HG02885 (cell line): ENCODE measurements around the gene GABRB3.

Experiments used
- ATAC-seq: cut with Tn5 transposase; IDR thresholded peaks from one replicate; pipeline ENCODE4 v1.9.1; 2021; ENCODE audit warnings: mild to moderate bottlenecking; ENCODE audit not compliant: unreplicated experiment, poor library complexity

Gene GABRB3

DNA sequence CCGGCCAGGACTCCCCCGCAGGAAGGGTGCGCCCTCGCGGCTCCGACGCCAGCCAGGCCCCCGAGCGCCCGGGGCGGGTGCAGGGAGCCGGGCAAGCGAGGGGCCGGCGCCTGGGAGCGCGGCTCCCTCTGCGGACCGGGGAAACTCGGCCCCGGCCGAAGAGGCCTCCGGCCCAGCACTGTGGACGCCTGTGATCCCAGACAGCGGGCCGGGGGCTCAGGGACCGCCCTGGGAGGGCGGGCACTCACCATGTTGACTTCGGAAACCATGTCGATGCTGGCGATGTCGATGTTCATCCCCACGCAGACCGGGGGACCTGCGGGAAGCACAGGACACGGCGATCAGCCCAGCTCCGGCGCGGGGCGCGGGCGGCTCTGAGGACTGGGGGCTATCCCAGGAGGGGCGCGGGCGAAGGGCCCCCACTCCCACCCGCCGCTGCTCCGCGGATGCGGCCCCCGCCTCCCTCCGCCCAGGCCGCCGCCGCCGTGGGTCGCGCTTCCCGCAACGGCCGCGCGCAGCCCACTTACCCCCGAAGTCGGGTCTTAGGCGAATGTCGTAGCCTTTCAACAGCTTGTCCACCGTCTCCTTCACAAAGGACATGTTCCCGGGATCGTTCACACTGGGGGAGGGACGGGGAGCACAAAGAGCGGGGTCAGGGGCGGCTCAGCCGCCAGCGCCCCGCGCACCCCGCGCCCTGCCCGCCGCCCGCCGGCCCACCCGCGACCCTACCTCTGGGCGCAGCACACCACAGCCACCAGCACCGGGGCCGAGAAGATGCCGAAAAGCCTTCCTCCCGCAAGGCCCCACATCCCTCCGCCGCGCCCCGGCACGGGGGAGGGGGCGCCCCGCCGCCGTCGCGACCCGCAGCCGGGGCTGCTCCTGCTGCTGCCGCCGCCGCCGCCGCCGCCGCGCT lies at the start of gene GABRB3:
Gene GABRB3 (minus strand): TSS at position 913 of the 913 bp plus-strand sequence.
- ATAC-seq, result no peak

DNA sequence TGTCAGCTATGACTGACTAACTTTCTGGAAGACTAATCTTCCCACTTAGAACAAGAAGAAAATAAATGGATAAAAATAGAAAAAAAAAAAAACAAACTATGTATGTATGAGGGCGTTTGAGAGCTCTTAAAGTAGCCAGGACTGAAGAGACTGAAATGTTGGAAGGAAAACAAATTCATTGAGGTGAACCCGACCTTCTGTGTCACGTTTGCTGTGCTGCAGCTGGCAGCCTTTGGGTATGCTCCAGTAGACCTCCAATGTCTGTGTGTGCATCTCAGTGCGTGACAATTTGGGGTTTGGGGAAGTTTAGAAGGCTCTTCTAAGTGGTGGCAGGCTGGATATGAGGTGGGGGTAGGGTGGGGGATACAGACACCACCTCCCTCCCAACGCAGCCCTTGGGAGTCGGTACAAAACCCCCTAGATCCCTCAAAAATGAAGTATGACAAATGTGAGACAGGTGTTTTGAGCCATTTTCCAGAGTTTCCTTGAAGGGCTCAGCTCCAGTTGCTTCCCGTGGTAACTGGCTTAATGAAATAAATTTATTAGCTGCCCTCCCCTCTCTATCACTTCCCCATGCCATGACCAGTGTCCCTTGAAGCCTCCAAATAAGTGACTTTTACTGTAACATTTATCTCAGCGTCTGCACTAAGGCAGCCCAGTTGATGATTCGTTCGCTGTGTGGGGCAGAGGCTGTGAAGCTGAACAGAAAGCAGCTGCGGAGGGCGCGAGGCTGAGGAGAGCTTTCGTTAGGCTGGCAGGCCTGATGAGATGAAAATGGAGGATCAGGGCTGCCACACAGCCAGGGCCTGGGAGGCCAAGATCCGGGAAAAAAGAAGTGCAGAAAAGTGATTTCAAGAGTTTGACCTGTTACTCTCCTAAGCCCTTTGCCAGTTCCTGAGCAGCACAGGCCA lies 34.9 kb upstream of the GABRB3 start:
- no peak for ATAC-seq

DNA sequence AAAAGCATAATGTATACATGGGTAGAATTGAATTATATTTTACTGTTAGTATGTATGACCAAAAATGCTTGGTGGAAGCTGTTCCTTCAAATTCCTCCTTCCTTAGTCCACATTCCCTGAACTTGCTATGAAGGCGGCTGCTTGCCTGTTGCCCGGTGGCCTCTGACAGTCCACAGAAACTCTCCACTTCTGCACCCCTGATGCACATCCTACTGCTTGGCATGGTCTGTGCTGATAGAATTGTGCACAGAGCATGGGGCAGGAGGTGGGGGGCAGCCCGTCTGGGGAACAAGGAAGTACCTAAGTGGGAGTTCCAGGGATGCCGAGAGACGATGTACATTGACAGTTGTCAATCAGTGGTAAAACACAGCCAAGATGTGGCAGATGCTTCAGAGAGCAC lies 33.7 kb upstream of the GABRB3 start:
- ATAC-seq, result no peak

DNA sequence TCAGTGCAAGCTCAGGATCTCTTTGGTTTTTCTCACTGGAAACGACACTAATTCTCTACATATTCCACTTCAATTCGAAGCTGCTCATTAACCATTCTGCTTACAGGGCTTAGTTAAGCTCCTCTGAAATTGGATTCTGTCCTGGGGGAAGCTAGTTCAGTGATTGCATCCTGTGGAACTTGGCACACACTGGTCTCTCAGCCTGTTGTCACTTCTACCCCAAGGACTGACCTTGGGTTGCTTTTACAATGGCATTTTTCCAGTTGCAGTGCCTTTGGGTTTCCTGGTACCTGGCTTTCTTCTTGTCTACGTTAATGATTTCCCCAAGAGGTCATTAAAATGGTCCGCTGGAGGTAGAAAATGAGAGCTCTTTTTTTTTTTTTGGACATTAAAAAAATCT lies 33.3 kb upstream of the GABRB3 start:
- ATAC-seq, result no peak

DNA sequence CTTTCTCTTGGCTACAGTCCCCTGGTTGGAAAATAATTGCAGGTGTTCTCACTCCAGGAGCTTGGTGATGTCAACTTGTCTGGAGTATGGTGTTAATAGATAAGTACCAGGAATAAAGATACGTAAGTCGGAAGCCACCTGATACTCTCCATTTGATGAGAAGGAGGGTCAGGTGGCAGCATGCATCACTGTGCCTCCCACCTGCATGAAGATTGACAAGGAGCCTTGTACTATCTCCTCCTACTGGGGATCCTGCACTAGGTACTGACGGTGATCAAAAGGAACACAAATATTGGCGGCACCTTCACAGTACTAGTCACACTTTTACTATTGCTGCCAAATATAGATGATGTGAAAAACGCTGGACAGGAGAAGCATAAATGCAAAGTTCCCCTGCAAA lies 32.6 kb upstream of the GABRB3 start:
- no peak for ATAC-seq

DNA sequence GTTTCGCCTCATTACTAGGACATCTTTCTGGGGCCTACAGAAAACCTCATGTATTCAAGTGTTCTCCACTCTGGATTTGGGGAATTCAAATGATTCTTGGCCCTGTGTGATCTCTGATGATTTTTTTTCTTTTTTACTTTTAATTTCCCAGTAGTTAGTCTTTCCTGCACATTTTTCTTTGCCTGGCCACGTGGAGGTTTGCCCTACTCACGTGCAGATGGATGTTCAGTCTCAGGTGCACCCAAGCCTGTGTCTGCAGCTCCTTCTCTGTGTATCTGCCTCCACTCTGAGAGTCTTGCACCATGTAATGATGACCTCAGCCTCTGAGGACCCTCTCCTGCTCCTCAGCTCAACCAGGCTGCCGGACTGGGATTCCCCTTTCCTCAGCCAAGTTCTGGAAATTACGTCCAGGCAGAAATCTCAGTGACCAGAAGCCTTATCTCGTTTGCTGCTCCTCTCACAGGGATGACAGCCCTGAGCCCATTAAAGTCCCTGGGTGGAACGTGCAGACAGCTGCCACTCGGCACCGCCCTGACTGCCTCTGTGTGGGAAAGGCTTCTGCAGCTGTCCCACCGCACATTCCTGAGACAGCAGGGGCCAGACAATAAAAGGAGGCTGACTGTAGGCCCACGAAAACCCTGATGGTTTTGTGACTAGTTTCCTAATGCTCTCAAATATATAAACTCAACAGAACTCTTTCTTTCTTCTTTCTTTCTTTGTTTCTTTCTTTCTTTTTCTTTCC lies 31.4 kb upstream of the GABRB3 start:
- ATAC-seq, result no peak

DNA sequence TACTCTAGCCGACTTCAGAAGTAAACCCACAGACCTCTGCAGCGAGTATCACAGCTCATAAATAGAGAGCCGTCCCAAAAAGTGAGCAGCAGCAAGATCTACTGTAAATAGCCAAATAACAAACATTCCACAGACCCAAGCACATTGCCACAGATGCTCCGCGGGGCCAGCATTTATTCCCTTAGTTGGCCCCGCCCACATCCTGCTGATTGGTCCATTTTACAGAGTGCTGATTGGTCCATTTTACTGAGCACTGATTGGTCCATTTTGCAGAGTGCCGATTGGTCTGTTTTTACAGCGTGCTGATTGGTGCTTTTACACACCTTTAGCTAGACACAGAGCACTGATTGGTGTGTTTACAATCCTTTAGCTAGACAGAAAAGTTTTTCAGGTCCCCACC lies 17.3 kb upstream of the GABRB3 start:
- ATAC-seq, result no peak

DNA sequence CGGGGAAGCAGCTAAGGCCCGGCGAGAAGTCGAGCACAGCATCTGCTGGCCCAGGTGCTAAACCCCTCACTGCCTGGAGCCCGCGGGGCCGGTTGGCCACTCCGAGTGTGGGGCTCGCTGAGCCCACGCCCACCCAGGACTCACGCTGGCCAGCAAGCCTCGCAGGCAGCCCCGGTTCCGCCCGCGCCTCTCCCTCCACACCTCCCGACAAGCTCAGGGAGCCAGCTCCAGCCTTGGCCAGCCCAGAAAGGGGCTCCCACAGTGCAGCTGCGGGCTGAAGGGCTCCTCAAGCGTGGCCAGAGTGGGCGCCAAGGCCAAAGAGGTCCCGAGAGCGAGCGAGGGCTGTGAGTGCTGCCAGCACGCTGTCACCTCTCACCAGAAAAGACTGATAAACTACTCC lies 8.9 kb upstream of the GABRB3 start:
- no peak for ATAC-seq

DNA sequence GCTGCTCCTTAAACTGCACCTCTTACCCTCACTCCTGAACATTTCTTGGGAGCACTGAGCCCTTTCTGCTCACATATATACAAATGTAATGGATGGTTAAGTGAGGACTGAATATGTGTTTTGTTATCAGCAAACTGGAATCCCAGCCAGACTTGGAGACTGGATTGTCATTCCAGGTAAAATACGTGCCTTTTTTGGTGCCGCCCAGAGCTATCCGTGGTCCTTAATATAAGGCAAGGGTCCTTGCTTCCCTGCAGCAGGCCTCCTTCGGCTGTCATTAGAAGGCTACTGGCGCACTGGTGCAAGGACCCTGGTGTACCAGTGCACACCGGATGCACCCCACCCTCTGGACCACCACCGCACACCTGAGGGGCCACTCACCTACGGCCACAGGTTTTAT lies 1.1 kb upstream of the GABRB3 start:
- ATAC-seq, result no peak

DNA sequence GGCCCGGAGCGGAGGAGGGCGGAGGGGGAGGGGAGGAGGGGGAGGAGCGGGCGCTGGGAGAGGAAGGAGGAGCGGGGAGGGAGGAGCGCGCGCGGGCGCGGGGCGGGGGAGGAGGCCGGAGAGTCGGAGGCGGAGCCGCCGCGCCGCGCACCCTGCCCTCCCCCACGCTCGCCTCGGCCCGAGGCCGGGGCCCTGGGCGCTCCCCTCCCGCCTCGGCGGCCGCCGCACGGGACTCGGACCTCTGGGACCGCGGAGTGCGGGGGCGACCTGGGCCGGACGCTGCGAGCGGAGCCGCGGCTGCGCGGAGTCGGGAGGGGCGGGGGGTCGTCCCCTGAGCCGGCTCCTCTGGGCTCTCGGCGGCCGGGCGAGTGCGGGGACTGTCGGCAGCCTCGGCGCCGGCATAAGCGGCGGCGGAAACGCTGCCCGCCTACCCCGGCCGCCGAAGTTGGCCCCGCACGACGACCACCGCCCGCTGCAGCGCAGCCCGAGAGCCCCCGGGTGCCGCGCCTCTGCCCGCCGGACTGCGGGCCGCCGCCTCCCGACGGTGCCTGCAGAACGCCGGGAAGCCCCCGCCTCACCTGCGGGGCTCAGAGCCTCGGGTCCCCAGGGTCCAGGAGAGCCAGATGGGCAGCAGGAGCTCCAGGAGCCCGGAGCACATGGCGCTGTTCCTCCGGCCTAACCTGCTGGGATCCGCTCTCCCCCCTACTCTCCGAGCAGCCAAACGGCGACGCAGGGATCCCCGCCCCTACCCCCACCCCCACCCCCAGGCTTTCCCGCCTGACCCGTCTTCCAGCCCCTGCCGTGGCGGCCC lies 406 bp upstream of the GABRB3 start:
- ATAC-seq, result no peak

DNA sequence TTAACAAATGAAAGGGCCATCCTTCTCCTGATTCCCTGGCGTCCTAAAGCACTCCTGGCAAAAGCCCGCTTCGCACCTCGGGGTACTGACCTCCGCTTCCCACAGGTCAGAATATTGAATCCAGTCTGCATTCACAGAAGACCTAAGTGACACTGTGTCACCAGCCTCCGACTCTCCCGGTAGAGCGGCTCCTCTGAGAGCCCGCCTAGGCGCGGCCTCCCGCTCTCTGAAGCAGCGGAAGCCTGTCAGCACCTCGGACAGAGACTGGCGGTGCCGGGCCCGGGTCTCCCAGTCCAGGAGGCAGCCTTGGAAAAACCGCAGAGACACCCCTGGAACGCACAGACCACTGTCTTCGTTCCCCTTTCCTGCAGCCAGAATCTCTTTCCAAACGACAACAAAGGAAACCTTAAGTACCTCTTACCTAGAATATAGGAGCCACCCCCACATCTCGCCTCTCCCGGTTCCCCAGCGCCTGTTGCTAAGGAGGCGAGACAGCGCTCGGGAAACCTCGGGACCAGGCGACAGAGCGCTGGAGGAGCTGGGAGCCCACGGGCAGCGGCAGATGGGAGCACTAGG lies 1.2 kb downstream of the GABRB3 start:
- no peak for ATAC-seq

DNA sequence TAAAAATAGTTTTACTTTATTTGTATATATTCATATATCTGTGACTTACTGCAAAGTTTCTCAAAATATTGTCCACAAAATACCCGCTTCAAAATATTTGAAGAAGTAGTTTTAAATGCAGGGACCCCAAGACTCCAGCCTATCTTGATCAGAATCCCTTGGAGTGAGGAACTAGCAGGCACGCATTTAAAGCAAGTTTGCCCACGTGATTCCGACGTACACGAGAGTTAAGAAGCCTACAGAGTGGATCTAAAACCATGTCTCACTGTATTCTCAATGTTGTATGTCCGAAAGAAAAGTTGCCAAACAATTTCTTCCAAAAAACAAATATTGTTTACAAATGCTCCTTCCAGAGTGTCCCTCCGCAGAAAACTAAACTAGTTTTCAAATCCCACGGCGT lies 1.7 kb downstream of the GABRB3 start:
- ATAC-seq, result no peak

DNA sequence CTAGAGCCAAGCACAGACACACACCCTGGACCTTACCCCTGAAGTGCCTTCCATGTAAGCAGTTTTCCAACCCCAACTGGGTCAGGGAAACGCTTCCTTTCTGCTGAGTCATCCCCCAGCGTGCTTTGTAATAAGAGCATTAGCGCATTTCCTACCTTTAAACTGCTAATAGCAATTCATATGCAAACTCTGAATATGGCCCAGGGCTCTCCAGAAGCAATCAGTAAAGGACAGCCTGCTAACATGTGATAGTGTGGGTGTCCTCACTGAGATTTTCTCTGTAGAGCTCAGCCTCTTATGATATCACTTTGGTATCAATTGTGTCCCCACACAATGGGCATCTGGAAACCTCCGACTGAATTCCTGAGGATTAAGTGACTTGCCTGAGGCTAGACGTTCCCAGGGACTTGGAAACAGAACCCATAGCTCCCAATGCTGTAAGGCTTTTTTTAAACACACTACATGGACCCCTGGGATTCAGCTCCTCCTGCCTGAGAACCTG lies 5.6 kb downstream of the GABRB3 start:
- no peak for ATAC-seq

DNA sequence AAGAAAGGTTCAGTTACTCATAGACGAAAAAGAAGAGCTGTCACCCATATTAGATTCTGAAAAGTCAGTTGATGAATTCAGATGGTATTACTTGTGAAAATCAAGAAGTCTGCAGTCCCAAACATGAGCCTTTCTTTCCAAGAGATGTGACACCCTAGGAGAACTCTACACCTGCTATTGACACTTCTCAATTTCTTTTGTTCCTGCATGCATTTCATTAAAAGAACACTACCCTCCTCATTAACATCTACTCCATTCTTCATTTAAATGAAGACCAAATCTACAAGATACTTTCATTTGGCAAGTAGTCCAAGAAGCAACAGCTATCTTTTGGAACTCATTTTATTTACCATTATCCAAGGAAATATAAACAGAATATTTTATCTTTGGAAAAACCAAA lies 6.6 kb downstream of the GABRB3 start:
- ATAC-seq, result no peak

DNA sequence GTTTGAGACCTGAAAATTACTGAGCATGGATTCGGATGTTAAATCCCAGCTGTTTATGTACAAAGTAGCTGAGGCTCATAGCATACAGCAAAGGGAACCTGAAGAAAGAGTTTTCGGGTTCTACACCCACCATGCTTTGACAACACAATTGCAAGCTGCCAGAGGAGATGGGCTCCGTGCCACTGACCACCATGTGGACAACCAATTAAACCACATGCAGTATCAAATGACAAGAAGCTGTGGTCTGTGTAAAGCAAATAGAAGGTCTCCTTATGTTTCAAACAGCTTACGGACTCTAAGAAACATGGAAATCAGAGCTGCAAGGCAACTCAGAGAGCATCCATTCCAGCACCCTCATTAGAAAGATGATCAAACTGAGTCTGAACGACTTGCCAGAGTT lies 12.9 kb downstream of the GABRB3 start:
- no peak for ATAC-seq

DNA sequence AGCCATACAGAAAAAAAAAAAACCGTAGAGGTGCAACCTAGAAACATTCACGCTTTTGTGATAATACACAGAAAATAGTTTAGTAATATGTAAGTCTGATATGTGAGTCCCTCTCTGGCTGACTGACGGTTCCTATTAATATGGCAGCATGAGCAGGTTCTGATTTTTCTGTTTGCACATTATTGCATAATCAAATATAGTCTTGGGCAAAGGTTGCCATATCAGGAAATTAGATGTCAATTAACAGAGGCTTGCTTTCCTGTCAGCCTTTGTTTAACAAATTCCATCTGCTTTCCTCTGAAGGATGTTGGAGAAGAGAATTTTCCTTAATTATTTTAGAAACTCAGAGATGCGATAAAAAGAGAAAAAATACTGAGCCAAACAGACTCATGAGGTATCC lies 14.8 kb downstream of the GABRB3 start:
- no peak for ATAC-seq

DNA sequence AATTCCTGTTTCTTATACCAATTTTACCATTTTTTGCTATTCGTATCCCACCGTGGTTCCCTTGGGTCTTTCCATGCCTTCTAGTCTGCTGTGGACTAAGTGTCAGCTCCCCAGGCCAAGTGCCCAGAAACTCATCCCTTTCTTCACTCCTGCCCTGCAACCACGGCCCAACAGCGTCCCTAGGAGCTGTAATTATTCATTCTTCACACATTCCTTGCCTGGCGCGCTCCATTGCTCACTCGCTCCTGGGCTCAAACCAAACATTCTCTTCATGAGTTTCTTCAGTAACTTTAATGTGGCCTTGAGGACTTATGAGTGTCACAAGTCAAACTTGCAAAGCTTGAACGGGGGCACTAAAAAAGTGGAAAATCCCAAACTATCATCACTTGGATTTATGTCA lies 15.7 kb downstream of the GABRB3 start:
- ATAC-seq, result no peak

DNA sequence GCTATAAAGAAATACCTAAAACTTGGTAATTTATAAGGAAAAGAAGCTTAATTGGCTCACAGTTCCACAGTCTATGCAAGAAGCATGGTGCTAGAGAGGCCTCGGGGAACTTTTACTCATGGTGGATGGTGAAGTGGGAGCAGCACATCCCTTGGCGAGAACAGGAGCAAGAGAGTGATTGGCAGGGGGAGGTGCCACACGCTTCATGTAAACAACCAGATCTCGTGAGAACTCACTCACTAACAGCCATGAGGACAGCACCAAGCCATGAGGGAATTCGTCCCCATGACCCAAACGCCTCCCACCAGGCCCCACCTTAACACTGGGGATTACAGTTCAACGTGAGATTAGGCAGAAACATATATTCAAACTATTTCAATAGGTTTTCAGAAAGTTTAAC lies 28.0 kb downstream of the GABRB3 start:
- no peak for ATAC-seq

DNA sequence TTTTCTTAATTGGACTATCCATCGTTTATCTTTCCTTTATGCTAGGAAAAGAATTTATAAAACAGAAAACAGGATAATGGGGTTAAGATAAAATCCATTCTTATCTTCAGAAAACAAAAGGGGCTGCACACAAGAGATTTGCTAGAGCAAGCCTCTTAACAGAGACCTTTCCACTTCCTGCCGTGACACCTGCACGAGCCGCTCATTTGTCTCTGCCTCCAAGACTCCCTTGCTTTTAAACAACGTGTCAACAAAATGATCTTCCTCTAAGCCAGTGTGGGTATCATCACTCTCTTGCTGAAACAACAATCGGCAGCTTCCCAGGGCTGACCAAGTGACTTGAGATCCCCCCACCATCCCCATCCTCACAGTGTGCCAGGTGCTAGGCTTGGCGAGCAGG lies 33.1 kb downstream of the GABRB3 start:
- no peak for ATAC-seq
